ENCODE measurements around the gene GTF2IRD1.

- TF ChIP-seq CTCF (conservative IDR thresholded peaks at IDR 0.05; ENCODE audit: low read depth, low read length) (no peak), POLR2A (IDR thresholded peaks at IDR 0.05; ENCODE audit: low read depth, low read length) (no peak)
Observed at GRCh38 chr7:74507538-74508319, 54.0 kb downstream of the GTF2IRD1 start.

Measured in IMR-90 (cell line).